Bronchial epithelial cell (primary cell): ENCODE results near the gene POLD1. TPM values are rescaled to one million over a fixed set of nuclear protein-coding genes. Genes with fewer than 3 reads are reported as not detected.
A peak's percentile ranks its signal among the peaks of the same experiment; 100 is the strongest.
"Not testable (repeated sequence)": the region's sequence is repeated elsewhere in the genome, so short reads cannot be mapped to it uniquely, and the experiment has no call there.

Experiments used
- DNase-seq: peaks from one replicate; pipeline ENCODE4 v3.0.0-alpha.2; 2010; ENCODE audit warnings: low read depth
- FAIRE-seq: peaks from 2 replicates; lab custom pipeline; 2011; peaks lifted over from hg19 to GRCh38; lab: Jason Lieb, UNC
- H3K27me3 ChIP-seq: 2 replicates; pipeline ENCODE4 v1.5.1; 2011; ENCODE audit warnings: low read length; ENCODE audit not compliant: control insufficient read depth, insufficient read depth
- H3K36me3 ChIP-seq: 2 replicates; pipeline ENCODE4 v1.5.1; 2011; ENCODE audit warnings: low read length; ENCODE audit not compliant: control insufficient read depth, insufficient read depth
- H3K4me3 ChIP-seq: 2 replicates; pipeline ENCODE4 v1.5.1; 2011; ENCODE audit warnings: mild to moderate bottlenecking, low read depth, low read length, control low read depth
- CTCF ChIP-seq: IDR thresholded peaks from 2 replicates; pipeline ENCODE4 v1.5.1; 2011; ENCODE audit warnings: mild to moderate bottlenecking, moderate library complexity, low read length, control low read depth, inconsistent platforms; ENCODE audit not compliant: insufficient read depth, severe bottlenecking
- total RNA-seq: library from RNA; depleted of rRNA; stranded (reverse); fragments of >200 nt; gene quantifications from 2 replicates; pipeline ENCODE4 v1.2.1, GENCODE V29; 2014

POLD1 gene
- total RNA-seq: 22.5 and 28.4 TPM in 2 replicates

- H3K4me3 ChIP-seq: peak within 1 kb of the TSS; percentile 62
- DNase-seq: peak; percentile 91
- peaks cover 20% of the 10 kb centered on the region for H3K36me3 ChIP-seq
- no peaks in the 10 kb centered on the region for H3K27me3 ChIP-seq
- no peak for FAIRE-seq
- TF ChIP-seq CTCF: no peak
These were observed at the start of gene POLD1 for GRCh38 chr19:50383852-50384684. TSS of gene POLD1 (plus strand) at chr19:50384347. CDS start at chr19:50398852, 14,505 bp downstream.

- no peak overlapping the region for H3K4me3 ChIP-seq
- TF ChIP-seq CTCF: no peak
- FAIRE-seq (no peak), DNase-seq (no peak)
- H3K27me3 ChIP-seq: peaks cover 16% of the 10 kb centered on the region
- H3K36me3 ChIP-seq: no peaks in the 10 kb centered on the region
These were observed 49.3 kb upstream of the POLD1 start for GRCh38 chr19:50334741-50335421.

GRCh38 chr19:50337031-50337430 lies 47.1 kb upstream of the POLD1 start:
- H3K27me3 ChIP-seq, DNase-seq, H3K36me3 ChIP-seq, FAIRE-seq, H3K4me3 ChIP-seq: not testable (repeated sequence)

- H3K27me3 ChIP-seq: no peaks in the 10 kb centered on the region
- FAIRE-seq: no peak
- no peak for TF ChIP-seq CTCF
These were observed 43.8 kb upstream of the POLD1 start for GRCh38 chr19:50340331-50340730.

GRCh38 chr19:50341091-50341564 lies 43.0 kb upstream of the POLD1 start:
- TF ChIP-seq CTCF: no peak
- no peak overlapping the region for H3K4me3 ChIP-seq
- no peaks in the 10 kb centered on the region for H3K27me3 ChIP-seq
- FAIRE-seq: no peak
- DNase-seq: no peak
- no peaks in the 10 kb centered on the region for H3K36me3 ChIP-seq

More at GRCh38 chr19:50340331-50340730, 43.8 kb upstream of the POLD1 start:
- Histone ChIP-seq H3K36me3 (no peaks in the 10 kb centered on the region), H3K4me3 (no peak overlapping the region)
- DNase-seq: no peak

- no peaks in the 10 kb centered on the region for H3K36me3 ChIP-seq
- FAIRE-seq (no peak), DNase-seq (no peak)
- no peak for TF ChIP-seq CTCF
- no peaks in the 10 kb centered on the region for H3K27me3 ChIP-seq
- H3K4me3 ChIP-seq: no peak overlapping the region
These were observed 39.4 kb upstream of the POLD1 start for GRCh38 chr19:50344661-50345318.

GRCh38 chr19:50347089-50347581 lies 37.0 kb upstream of the POLD1 start:
- not testable (repeated sequence) for H3K4me3 ChIP-seq, FAIRE-seq, DNase-seq, H3K36me3 ChIP-seq, H3K27me3 ChIP-seq
